Ovary (tissue), 3 donors: ENCODE data around the gene WBP2.

Experiments
- CTCF ChIP-seq, 3 donors: fragments of 450-650 bp in 2 of 3; fragments of 200-600 bp in 1 of 3; IDR thresholded peaks; one replicate each; pipeline versions ENCODE4 v1.5.1 to v1.8.0; 2016 to 2022; ENCODE audit warnings: antibody characterized with exemption in 3 of 3, mild to moderate bottlenecking in 1 of 3
- EP300 ChIP-seq: sonication (generic); formaldehyde crosslinking; IDR thresholded peaks from one replicate; pipeline ENCODE4 v1.6.1; 2017; ENCODE audit warnings: antibody characterized with exemption
- POLR2A ChIP-seq: fragments of 450-650 bp; IDR thresholded peaks from one replicate; pipeline ENCODE4 v1.6.1; 2017; ENCODE audit warnings: antibody characterized with exemption, mild to moderate bottlenecking, moderate library complexity
- donor health status: DM: no; HTN: no; CAD: no.

GRCh38 chr17:75889454-75889853, 34.3 kb upstream of the WBP2 start:
- no peak for TF ChIP-seq POLR2A
- TF ChIP-seq CTCF (IDR thresholded peaks at IDR 0.05) = no peak
- no peak for TF ChIP-seq EP300
